ENCODE results near the gene SEMA5A. TPM values are rescaled to one million over a fixed set of nuclear protein-coding genes. Genes with fewer than 3 reads are reported as not detected.

Gene SEMA5A
- total and polyA plus RNA-seq, 2 of the 8 experiments (the other 6 are each of a cell fraction or from before 2014, with no cell fraction given), result 5.3 to 8.9 TPM

DNA sequence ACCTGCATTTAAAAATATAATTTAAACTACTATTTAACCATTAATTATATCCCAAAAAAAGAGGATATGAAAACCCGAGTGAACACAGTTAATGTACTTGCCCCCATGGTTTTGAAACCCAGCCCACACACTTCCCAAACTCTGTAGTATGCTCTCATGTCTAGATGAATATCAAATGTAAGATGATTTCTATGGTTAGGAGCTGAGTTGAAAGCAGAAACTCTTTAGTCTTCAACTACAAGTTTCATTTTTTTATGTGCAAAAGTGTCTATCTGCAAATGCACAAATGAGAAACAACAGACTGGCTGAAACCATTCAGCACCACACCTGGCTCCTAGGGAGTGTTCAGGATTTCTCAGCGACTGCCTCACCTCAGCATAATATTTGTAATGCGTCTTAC lies 183.3 kb downstream of the SEMA5A start:
- Histone ChIP-seq H3K9me3 (ENCODE audit: insufficient read depth in 2 of 2, low read depth in 1 of 2, low read length in 1 of 2) (no peaks in the 10 kb centered on the region), H2BK5ac (ENCODE audit: low read depth, low read length) (no peak overlapping the region), H3K36me3 (ENCODE audit: control insufficient read depth in 2 of 4, insufficient read depth in 4 of 4, low read length in 3 of 4) (no peaks in the 10 kb centered on the region), H3K79me2 (ENCODE audit: control insufficient read depth in 1 of 2, insufficient read depth in 2 of 2, low read length in 2 of 2) (no peaks in the 10 kb centered on the region), H3K4ac (replicated peaks; ENCODE audit: insufficient read length, low read depth, low read length) (no peak overlapping the region), H4K91ac (replicated peaks; ENCODE audit: insufficient read length, low read length) (no peak overlapping the region), H4K8ac (ENCODE audit: extremely low read depth, insufficient read depth, low read length) (no peak overlapping the region), H2BK12ac (ENCODE audit: low read depth, low read length) (no peak overlapping the region), H3K4me2 (ENCODE audit: insufficient read depth in 1 of 2, low read depth in 2 of 2, low read length in 2 of 2) (no peak overlapping the region), H2AK5ac (ENCODE audit: low read depth, low read length) (no peak overlapping the region), H3K18ac (ENCODE audit: extremely low read depth, low read length) (no peak overlapping the region), H3K27me3 (replicated peaks in 1 of 4; ENCODE audit: control insufficient read depth in 3 of 4, extremely low read depth in 1 of 4, insufficient read depth in 3 of 4, low read length in 3 of 4) (no peaks in the 10 kb centered on the region), H3K23me2 (ENCODE audit: low read depth, low read length) (no peaks in the 10 kb centered on the region), H3K14ac (ENCODE audit: insufficient read length) (no peak overlapping the region), H3K4me1 (replicated peaks in 1 of 4; ENCODE audit: control insufficient read depth in 3 of 4, insufficient read depth in 4 of 4, low read length in 3 of 4) (peaks cover 3 to 5% (median 4%) of the 10 kb centered on the region in 4 experiments; a peak in 4 of 7 replicates), H3K23ac (ENCODE audit: insufficient read length) (no peak overlapping the region), H4K20me1 (replicated peaks in 1 of 2; ENCODE audit: control insufficient read depth in 1 of 2, insufficient read depth in 2 of 2, low read length in 2 of 2) (no peaks in the 10 kb centered on the region), H2BK20ac (ENCODE audit: low read length) (no peak overlapping the region), H3K56ac (replicated peaks; ENCODE audit: insufficient read length, low read depth, low read length) (no peak overlapping the region), H3K79me1 (ENCODE audit: low read depth, low read length) (no peaks in the 10 kb centered on the region), H3K9ac (replicated peaks in 1 of 4; ENCODE audit: extremely low read depth in 1 of 4, low read depth in 3 of 4, low read length in 3 of 4) (no peak overlapping the region), H2BK120ac (replicated peaks; ENCODE audit: low read depth, low read length) (no peak overlapping the region), H3K4me3 (ENCODE audit: extremely low read depth in 1 of 4, insufficient read depth in 2 of 4, low read depth in 3 of 4, low read length in 4 of 4) (no peak overlapping the region), H4K5ac (ENCODE audit: insufficient read length, low read depth, low read length) (no peak overlapping the region), H3K27ac (ENCODE audit: low read depth, low read length) (no peak overlapping the region), H2AFZ (ENCODE audit: low read length) (no peak overlapping the region), H2BK15ac (ENCODE audit: low read length) (no peak overlapping the region)
- no peak for DNase-seq (ENCODE audit: low read depth in 1 of 2, low spot score in 2 of 2)
- 98% methylated on average over 3 of the region's 3 CpGs; no CpG with 5 or more reads in 1 of the 2 experiments for WGBS, 2 experiments (ENCODE audit: extremely low coverage in 1 of 2, insufficient coverage in 1 of 2, insufficient read length in 1 of 2, insufficient replicate concordance in 2 of 2, low coverage in 1 of 2, low lambda C conversion rate in 2 of 2, missing lambda C conversion rate in 1 of 2)
- ChIA-PET CTCF (ENCODE audit: partially characterized antibody) (interaction anchor here (0.7 to 1.8 kb wide), 11 partner anchors 12 to 669 kb away, joined by 3 to 10 read pairs (median 4); no protein-coding TSS in a partner anchor), POLR2A (ENCODE audit: partially characterized antibody) (no interaction called here)
- FAIRE-seq, result no peak
- TF ChIP-seq EZH2 (IDR thresholded peaks at IDR 0.05; ENCODE audit: low read depth, low read length, severe bottlenecking) (no peak), KDM1A (IDR thresholded peaks at IDR 0.05; ENCODE audit: borderline replicate concordance, low read length) (no peak), POLR2AphosphoS5 (IDR thresholded peaks at IDR 0.05; ENCODE audit: low read depth, low read length) (no peak), BACH1 (IDR thresholded peaks at IDR 0.05; ENCODE audit: low read length) (no peak), JUN (IDR thresholded peaks at IDR 0.05; ENCODE audit: low read depth, low read length) (no peak), NANOG (IDR thresholded peaks at IDR 0.05; ENCODE audit: insufficient read depth, low read depth, low read length, poor library complexity, severe bottlenecking) (no peak)

Measured in H1 (cell line).